Germinal center (tissue), 1 donor: ENCODE measurements around the gene IWS1.
"Not testable (repeated sequence)": the region's sequence is repeated elsewhere in the genome, so short reads cannot be mapped to it uniquely, and the experiment has no call there.

ENCODE experiments used
- DNase-seq: peaks from one replicate; pipeline ENCODE4 v3.0.0; 2012; ENCODE audit warnings: mixed read lengths, low spot score

Gene IWS1

GRCh38 chr2:127527001-127527804 lies 914 bp upstream of the IWS1 start:
- no peak for DNase-seq

- no peak for DNase-seq
Measured at GRCh38 chr2:127525691-127526131, 578 bp downstream of the IWS1 start.

GRCh38 chr2:127524198-127524834 lies 2.0 kb downstream of the IWS1 start:
- not testable (repeated sequence) for DNase-seq

- DNase-seq: no peak
Measured at GRCh38 chr2:127523269-127523939, 2.9 kb downstream of the IWS1 start.

GRCh38 chr2:127520424-127520823 lies 5.9 kb downstream of the IWS1 start:
- DNase-seq: no peak

GRCh38 chr2:127517465-127517864 lies 8.8 kb downstream of the IWS1 start:
- no peak for DNase-seq

GRCh38 chr2:127516041-127516762 lies 10.1 kb downstream of the IWS1 start:
- DNase-seq: no peak

GRCh38 chr2:127515383-127515915 lies 10.8 kb downstream of the IWS1 start:
- DNase-seq: no peak

GRCh38 chr2:127514485-127514884 lies 11.8 kb downstream of the IWS1 start:
- DNase-seq: no peak

GRCh38 chr2:127514076-127514475 lies 12.2 kb downstream of the IWS1 start:
- no peak for DNase-seq

- DNase-seq: no peak
Measured at GRCh38 chr2:127512362-127512761, 13.9 kb downstream of the IWS1 start.

- DNase-seq: no peak
Measured at GRCh38 chr2:127511917-127512316, 14.4 kb downstream of the IWS1 start.

GRCh38 chr2:127511090-127511695 lies 15.1 kb downstream of the IWS1 start:
- no peak for DNase-seq

GRCh38 chr2:127510073-127510472 lies 16.2 kb downstream of the IWS1 start:
- DNase-seq: no peak

- no peak for DNase-seq
Measured at GRCh38 chr2:127508631-127509034, 17.7 kb downstream of the IWS1 start.

GRCh38 chr2:127508023-127508630 lies 18.2 kb downstream of the IWS1 start:
- no peak for DNase-seq

GRCh38 chr2:127506510-127506909 lies 19.8 kb downstream of the IWS1 start:
- DNase-seq: no peak

- no peak for DNase-seq
Measured at GRCh38 chr2:127504552-127505430, 21.5 kb downstream of the IWS1 start.

- no peak for DNase-seq
Measured at GRCh38 chr2:127503491-127503890, 22.8 kb downstream of the IWS1 start.

GRCh38 chr2:127498386-127498785 lies 27.9 kb downstream of the IWS1 start:
- DNase-seq: no peak
